RCC 7860 (cell line): ENCODE data around the gene CPLX3.
"Not testable (repeated sequence)": the region's sequence is repeated elsewhere in the genome, so short reads cannot be mapped to it uniquely, and the experiment has no call there.

ENCODE experiments used
- DNase-seq: peaks from one replicate; pipeline ENCODE4 v3.0.0-alpha.2; 2015; ENCODE audit warnings: low spot score
- FAIRE-seq: peaks from 2 replicates; lab custom pipeline; 2012; peaks lifted over from hg19 to GRCh38; lab: Jason Lieb, UNC

The CPLX3 gene, protein sequence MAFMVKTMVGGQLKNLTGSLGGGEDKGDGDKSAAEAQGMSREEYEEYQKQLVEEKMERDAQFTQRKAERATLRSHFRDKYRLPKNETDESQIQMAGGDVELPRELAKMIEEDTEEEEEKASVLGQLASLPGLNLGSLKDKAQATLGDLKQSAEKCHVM

GRCh38 chr15:74826364-74826819, at the start of gene CPLX3:
Gene CPLX3 (plus strand): TSS chr15:74826627. CDS start chr15:74826704, 77 bp downstream.
- FAIRE-seq, result no peak

DNA sequence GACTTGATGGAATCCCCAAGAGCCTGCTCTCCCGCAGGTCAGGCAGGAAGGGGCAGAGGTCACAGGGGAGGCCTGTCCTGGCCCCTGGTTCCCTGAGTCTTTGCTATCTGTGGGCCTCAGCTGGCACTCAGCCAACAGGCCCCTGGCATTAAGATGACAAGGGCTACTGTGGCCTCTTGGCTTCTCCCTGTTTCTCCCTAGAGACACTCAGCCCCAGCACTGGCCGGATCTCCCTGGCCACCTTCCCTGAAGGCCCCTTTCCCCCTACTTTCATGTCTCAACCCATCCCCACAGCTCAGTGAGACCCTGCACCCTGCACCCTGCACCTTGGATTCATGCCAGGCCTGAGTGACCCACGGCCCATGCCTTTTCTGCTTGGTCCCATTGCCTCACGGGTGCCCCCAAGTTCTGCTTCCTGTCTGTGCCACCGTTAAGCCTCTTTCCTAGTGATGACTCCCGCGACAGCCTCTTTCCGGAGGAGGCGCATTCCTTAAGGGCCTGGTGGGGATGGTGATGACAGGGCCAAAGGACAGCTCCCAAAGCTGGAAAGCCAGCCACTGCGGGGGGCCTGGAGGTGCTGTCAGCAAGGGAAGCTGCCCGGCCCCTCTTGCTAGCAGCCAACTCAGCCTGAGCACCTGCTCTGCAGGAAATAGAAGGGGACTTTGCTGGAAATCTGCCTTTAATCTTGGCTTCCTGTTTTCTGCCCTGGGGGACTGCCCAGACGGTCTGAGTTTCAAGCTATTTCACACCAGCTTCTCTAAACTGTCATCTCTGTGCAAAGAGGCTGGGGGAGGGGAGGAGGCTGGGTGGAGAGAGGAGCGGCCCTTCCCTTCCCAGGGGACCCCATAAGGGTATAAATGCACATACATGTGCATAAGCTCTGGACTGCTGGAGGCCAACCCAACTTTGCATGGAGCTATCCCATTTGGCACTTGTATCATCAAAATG, 49.3 kb upstream of the CPLX3 start:
- DNase-seq, result no peak
- no peak for FAIRE-seq

More at GRCh38 chr15:74826364-74826819, at the start of gene CPLX3:
- DNase-seq, result no peak

DNA sequence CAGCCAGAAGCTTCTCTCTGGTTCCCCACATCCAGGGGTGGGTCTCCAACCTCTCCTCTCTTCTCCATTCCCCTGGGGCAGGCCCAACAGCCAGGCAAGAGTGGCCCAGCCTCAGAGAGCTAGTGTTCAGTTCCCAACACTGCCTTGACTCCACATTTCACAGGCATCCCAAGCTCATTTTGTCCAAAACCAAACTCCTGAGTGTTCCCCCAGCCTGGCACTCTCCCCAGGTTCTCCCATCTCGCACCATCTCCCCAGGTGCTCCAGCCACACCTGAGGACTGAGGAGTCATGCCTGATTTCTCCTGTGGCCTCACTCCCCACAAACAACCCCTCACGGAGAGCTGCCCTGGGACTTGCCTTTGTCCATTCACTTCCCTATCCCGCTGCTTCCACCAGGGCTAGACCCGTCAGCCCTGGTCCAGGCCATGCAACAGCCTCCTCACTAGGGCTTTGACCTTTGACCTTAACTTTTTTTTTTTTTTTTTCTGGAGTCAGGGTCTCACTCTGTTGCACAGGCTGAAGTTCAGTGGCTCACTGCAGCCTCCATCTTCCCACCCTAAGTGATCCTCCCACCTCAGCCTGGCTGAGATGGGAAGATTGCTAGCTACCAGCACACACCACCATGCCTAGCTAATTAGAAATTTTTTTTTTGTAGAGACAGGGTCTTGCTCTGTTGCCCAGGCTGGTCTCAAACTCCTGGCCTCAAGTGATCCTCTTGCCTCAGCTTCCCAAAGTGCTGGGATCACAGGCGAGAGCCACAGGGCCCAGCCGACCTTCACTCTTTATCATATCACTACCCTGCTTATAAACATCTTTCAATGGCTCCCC, 48.4 kb upstream of the CPLX3 start:
- FAIRE-seq, result no peak
- no peak for DNase-seq

DNA sequence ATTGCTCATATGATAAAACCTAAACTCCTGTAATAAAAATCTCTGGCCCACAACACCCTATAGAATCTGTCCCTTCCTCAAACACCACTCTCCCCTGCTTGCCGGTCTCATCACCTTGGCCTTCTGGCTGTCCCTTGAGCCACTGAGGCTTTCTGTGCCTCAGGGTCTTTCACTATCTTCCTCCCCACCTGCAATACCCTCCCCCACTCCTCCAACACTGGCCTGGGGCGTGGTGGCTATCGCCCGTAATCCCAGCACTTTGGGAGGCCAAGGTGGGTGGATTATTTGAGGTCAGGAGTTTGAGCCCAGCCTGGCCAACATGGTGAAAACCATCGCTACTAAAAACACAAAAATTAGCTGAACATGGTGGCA, 47.8 kb upstream of the CPLX3 start:
- DNase-seq (no peak), FAIRE-seq (no peak)

GRCh38 chr15:74779162-74779648, 47.2 kb upstream of the CPLX3 start:
- DNase-seq (no peak), FAIRE-seq (no peak)

- no peak for DNase-seq
- no peak for FAIRE-seq
Measured at GRCh38 chr15:74780523-74781430, 45.6 kb upstream of the CPLX3 start.

GRCh38 chr15:74781431-74782258, 44.8 kb upstream of the CPLX3 start, which contains the start of gene CSK:
Gene CSK (plus strand): TSS chr15:74782080. CDS start chr15:74798298, 16,218 bp downstream.
- DNase-seq (peak; percentile 23), FAIRE-seq (no peak)

DNA sequence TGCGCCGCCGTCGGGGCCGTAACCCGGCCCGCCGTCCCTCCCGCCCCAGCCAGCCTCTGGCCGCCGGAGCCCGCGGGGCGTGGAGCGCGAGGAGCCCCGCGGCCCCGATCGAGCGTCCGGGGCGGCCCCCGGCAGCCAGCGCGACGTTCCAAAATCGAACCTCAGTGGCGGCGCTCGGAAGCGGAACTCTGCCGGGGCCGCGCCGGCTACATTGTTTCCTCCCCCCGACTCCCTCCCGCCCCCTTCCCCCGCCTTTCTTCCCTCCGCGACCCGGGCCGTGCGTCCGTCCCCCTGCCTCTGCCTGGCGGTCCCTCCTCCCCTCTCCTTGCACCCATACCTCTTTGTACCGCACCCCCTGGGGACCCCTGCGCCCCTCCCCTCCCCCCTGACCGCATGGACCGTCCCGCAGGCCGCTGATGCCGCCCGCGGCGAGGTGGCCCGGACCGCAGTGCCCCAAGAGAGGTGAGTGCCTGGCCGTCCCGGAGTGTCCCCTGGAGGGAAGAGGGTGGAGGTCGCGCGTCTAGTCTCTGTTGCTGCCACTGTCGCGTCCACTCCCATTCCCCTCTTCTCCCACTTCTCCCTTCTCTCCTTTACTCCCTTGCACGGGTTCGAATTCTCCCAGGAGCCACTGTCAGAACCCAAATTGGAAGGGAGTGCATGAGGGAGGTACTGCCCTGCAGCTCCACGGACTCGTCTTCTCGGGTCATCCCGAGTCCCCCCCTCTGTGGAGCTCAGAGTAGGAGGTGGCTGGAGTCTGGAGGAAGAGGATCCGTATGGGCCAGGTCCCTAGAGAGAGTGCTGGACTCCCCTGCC, 44.0 kb upstream of the CPLX3 start:
- no peak for FAIRE-seq
- no peak for DNase-seq

GRCh38 chr15:74783072-74783807, 43.2 kb upstream of the CPLX3 start:
- DNase-seq (no peak), FAIRE-seq (no peak)

GRCh38 chr15:74783808-74784175, 42.6 kb upstream of the CPLX3 start:
- DNase-seq, result no peak
- no peak for FAIRE-seq

- FAIRE-seq (no peak), DNase-seq (no peak)
Measured at GRCh38 chr15:74784426-74785193, 41.8 kb upstream of the CPLX3 start.

GRCh38 chr15:74785194-74786032, 41.0 kb upstream of the CPLX3 start:
- FAIRE-seq (no peak), DNase-seq (no peak)

GRCh38 chr15:74786081-74786480, 40.3 kb upstream of the CPLX3 start:
- FAIRE-seq, DNase-seq: not testable (repeated sequence)

- FAIRE-seq, result no peak
Measured at GRCh38 chr15:74786551-74787165, 39.8 kb upstream of the CPLX3 start.

GRCh38 chr15:74787251-74788041, 39.0 kb upstream of the CPLX3 start:
- FAIRE-seq (no peak), DNase-seq (peak; percentile 73)

More at GRCh38 chr15:74786551-74787165, 39.8 kb upstream of the CPLX3 start:
- DNase-seq, result no peak
